Measurements from ENCODE around the gene USO1.

The USO1 gene

DNA sequence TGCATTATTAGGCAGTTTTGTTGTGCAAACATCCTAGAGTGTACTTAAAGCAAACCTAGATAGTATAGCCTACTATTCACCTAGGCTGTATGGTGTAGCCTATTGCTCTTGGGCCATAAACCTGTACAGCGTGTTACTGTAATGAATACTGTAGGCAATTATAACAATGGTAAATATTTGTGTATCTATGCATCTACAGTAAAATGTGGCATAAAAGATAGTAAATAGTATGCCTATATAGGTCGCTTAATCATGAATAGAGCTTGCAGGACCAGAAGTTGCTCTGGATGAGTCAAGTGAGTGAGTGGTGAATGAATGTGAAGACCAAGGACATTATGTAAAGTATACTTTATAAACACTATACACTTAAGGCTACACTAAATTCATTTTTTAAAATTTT lies 16.6 kb downstream of the USO1 start:
- DNase-seq (ENCODE audit: insufficient read length, low spot score) (no peak), FAIRE-seq (no peak)
- TF ChIP-seq, protein P1, sequence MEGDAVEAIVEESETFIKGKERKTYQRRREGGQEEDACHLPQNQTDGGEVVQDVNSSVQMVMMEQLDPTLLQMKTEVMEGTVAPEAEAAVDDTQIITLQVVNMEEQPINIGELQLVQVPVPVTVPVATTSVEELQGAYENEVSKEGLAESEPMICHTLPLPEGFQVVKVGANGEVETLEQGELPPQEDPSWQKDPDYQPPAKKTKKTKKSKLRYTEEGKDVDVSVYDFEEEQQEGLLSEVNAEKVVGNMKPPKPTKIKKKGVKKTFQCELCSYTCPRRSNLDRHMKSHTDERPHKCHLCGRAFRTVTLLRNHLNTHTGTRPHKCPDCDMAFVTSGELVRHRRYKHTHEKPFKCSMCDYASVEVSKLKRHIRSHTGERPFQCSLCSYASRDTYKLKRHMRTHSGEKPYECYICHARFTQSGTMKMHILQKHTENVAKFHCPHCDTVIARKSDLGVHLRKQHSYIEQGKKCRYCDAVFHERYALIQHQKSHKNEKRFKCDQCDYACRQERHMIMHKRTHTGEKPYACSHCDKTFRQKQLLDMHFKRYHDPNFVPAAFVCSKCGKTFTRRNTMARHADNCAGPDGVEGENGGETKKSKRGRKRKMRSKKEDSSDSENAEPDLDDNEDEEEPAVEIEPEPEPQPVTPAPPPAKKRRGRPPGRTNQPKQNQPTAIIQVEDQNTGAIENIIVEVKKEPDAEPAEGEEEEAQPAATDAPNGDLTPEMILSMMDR (IDR thresholded peaks at IDR 0.05; ENCODE audit: insufficient read depth, missing control alignments): no peak

DNA sequence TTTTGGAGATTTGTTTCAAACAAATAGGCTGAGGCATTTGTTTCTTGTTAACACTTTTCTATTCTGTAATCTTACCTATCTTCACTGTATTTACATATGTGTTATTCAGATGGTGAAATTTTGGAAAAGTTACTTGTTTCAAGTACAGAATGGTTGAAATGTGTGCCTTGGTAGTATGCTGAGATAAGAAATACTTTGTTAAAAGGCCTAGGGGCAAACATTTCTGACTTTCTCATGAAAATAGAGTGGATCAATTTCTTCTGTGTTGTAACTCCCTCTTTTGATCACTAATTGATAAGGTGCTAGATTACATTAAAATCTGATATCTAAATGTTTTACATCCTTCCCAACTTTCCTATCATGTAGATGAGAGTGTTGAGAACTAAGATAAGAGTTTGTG lies 18.1 kb downstream of the USO1 start:
- TF ChIP-seq, protein P1 (IDR thresholded peaks at IDR 0.05; ENCODE audit: insufficient read depth, missing control alignments): no peak
- DNase-seq (ENCODE audit: insufficient read length, low spot score) (no peak), FAIRE-seq (no peak)

DNA sequence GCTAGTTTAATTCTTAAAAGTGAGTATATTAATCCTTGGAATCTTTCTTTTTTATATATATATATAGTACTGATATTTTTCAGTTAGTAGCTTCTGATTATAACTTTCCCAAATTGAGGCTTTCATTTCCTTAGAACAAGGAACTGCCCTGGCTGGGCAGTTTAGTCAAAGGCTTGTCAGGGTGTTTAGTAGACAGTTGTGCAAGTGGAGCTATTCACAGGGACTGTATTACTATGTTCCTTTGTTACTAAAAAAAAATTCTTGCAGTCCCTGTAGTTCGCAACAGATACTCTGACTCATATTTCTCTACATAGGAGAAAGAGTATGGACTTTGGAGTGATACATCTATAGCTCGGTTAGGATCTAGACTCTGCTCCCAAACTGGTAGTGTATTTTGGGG lies 20.8 kb downstream of the USO1 start:
- DNase-seq (ENCODE audit: insufficient read length, low spot score): no peak
- FAIRE-seq: no peak
- TF ChIP-seq, protein P1 (IDR thresholded peaks at IDR 0.05; ENCODE audit: insufficient read depth, missing control alignments): no peak

DNA sequence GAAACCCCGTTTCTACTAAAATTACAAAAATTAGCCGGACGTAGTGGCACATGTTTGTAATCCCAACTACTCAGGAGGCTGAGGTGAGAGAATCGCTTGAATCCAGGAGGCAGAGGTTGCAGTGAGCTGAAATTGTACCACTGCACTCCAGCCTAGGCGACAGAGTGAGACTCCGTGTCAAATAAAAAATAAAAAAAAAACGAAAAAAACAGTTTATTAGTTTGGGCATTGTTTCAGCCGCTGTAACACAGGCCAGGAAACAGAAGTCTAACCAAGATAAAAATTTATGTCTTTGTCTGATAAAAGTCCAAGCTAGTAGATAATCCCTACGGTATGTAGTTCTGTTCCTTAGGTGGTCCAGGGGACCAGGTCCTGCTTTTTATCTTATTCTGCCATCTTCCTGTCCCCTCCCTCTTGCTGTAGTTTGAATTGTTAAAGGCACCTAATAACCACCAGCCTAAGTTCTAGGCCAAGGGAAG lies 21.4 kb downstream of the USO1 start:
- FAIRE-seq (no peak), DNase-seq (ENCODE audit: insufficient read length, low spot score) (no peak)
- TF ChIP-seq, protein P1 (IDR thresholded peaks at IDR 0.05; ENCODE audit: insufficient read depth, missing control alignments): no peak

DNA sequence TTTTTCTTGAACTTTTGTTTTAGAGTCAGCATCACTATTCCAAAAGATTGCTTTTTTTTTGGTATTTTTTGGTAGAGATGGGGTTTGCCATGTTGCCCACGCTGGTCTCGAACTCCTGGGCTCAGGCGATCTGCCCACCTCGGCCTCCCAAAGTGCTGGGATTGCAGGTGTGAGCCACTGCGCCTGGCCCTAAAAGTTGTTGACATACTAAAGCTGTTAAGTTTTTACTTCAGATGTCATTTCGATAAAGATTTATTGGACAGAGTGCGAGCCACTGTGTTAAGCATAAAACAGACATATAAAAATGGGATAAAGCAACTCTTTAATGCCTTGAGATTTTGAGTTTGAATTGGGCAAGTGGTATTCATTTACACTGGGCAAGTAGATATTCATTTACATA lies 28.3 kb downstream of the USO1 start:
- FAIRE-seq (no peak), DNase-seq (ENCODE audit: insufficient read length, low spot score) (no peak)
- TF ChIP-seq, protein P1 (IDR thresholded peaks at IDR 0.05; ENCODE audit: insufficient read depth, missing control alignments): no peak

DNA sequence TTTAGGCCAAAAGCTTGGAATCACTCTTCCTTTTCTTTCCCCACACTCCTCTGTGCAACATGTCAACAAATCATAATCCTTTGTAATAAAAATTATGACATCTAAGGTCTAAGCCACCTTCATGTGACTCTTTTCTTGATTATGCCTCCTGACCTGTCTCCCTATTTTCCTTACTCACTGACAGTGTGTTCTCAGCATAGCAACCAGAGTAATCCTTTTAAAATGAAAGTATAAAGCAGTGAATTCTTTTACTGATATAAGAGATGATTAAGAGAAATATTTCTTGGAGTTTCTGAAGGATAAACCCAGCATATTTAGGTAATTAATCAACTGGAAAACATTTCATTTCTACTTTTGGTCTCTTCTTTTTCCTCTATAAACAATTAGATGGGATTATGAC lies 44.7 kb downstream of the USO1 start:
- no peak for FAIRE-seq
- TF ChIP-seq, protein P1 (IDR thresholded peaks at IDR 0.05; ENCODE audit: insufficient read depth, missing control alignments): no peak
- no peak for DNase-seq (ENCODE audit: insufficient read length, low spot score)

DNA sequence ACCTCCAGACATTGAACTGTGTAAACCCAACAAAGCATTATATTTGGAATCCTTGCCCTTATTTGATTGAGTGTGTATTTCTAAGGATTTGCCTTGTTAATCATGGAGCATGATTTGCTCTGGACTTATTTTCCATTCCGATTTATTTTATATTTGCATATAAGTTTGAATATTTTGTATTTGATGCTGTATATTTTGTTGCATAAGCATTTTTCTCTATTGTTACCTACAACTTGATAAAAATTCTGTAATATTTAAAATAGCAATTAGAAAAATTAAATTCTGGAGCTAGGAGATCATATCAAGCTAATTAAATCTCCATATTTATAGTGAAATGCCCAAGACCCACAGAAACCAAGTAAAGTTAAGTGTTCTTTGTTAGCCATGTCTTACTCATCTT lies 47.2 kb downstream of the USO1 start:
- TF ChIP-seq, protein P1 (IDR thresholded peaks at IDR 0.05; ENCODE audit: insufficient read depth, missing control alignments): no peak
- DNase-seq (ENCODE audit: insufficient read length, low spot score): no peak
- no peak for FAIRE-seq

Measured in D721Med (cell line).